HG03139 (cell line): Measurements from ENCODE around the gene PPIP5K2.
"Not testable (repeated sequence)": the region's sequence is repeated elsewhere in the genome, so short reads cannot be mapped to it uniquely, and the experiment has no call there.

Source experiments
- ATAC-seq: cut with Tn5 transposase; IDR thresholded peaks from one replicate; pipeline ENCODE4 v1.9.1; 2021; ENCODE audit not compliant: unreplicated experiment

PPIP5K2 gene

DNA sequence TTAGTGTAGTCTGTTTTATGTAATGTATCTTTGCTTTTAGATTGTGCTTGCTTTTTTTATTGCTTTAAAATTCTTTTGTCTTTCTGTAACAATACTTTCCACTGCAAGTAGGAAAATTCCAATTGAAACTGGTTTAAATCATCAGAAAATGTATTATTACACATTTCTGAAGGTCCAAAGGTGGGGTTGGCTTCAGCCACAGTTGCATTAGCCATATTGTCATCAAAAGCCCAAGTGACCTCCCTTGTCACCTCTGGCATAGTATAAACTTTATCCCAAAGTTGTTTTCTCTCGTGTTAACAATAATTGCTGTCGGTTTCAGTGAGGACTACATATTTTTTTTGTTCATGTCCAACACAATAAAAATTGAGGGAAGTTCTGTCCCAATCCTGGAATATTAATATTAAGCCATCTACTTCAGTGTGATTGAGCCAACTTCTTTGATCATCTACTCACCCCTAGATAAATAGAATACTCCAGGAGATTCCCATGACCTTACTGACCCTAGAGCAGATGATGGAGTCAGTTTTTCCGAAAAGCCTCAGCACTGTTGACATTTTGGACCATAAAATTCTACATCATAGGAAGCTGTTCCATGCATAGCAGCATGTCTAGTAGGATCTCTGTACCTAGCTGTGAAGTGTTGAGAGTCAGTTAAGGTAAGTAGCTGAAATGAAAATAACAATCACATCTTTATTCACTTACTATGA lies 86.0 kb downstream of the PPIP5K2 start:
- no peak for ATAC-seq

- no peak for ATAC-seq
These were observed 86.9 kb downstream of the PPIP5K2 start for GRCh38 chr5:103207011-103207410.

- no peak for ATAC-seq
These were observed 87.6 kb downstream of the PPIP5K2 start for GRCh38 chr5:103207653-103208052.

- no peak for ATAC-seq
These were observed 88.4 kb downstream of the PPIP5K2 start for GRCh38 chr5:103208460-103208859.

- ATAC-seq: no peak
These were observed 89.0 kb downstream of the PPIP5K2 start for GRCh38 chr5:103209065-103209464.

GRCh38 chr5:103210952-103211351 lies 90.9 kb downstream of the PPIP5K2 start:
- no peak for ATAC-seq

GRCh38 chr5:103211576-103212561 lies 91.8 kb downstream of the PPIP5K2 start:
- ATAC-seq: peak; percentile 70

GRCh38 chr5:103216137-103216536 lies 96.0 kb downstream of the PPIP5K2 start:
- ATAC-seq: no peak

GRCh38 chr5:103216697-103217096 lies 96.6 kb downstream of the PPIP5K2 start:
- no peak for ATAC-seq

GRCh38 chr5:103217101-103217500 lies 97.0 kb downstream of the PPIP5K2 start:
- ATAC-seq: no peak

DNA sequence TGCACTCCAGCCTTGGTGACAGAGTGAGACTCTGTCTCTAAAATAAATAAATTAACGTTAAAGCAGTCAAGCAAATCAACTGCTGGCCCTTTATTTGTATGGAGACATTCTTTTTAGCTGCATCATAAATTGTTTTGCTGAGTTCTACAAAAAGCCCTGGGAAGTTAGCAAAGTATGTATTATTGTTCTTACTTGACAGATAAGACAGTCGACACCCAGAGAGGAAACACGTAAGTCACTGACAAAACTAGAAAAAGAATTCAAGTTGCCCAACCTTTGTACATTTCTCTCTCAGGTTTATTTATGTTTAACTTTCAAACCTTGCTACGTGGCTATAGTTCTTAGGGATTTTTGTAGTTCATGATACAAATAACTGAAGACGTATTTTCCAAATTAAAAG lies 98.1 kb downstream of the PPIP5K2 start:
- ATAC-seq: no peak

- not testable (repeated sequence) for ATAC-seq
These were observed 99.0 kb downstream of the PPIP5K2 start for GRCh38 chr5:103219074-103219473.

GRCh38 chr5:103223031-103223955 lies 103.2 kb downstream of the PPIP5K2 start:
- ATAC-seq: no peak

- no peak for ATAC-seq
These were observed 104.2 kb downstream of the PPIP5K2 start for GRCh38 chr5:103224118-103224893.

DNA sequence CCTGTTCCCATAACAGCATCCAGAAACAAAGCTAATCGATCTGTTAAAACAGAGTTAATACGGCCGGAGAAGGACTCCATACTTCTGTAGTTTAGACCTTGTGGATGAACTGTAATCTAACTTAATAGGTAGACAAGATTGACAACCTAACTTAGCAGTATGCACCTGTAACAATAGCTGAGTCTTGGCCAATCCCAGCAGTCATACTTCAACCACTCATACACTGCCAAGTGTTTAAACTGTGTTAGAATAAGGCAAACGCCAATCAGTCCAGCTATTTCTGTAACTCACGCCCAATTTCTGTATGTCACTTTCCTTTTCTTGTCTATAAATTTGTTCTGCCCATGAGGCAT lies 104.8 kb downstream of the PPIP5K2 start:
- no peak for ATAC-seq

DNA sequence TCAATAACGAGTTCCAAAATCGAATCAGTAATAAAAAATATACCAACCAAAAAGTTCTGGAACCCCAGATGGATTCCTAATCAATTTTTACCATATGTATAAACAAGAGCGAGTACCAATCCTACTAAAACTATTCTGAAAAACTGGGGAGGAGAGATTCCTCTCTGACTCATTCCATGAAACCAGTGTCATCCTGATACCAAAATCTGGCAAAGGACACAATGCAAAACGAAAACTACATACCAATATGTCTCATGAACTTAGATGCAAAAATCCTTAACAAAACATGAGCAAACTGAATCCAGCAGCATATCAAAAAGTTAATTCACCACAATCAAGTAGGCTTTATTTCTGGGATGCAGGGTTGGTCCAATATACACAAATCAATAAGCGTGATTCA lies 108.0 kb downstream of the PPIP5K2 start:
- no peak for ATAC-seq

DNA sequence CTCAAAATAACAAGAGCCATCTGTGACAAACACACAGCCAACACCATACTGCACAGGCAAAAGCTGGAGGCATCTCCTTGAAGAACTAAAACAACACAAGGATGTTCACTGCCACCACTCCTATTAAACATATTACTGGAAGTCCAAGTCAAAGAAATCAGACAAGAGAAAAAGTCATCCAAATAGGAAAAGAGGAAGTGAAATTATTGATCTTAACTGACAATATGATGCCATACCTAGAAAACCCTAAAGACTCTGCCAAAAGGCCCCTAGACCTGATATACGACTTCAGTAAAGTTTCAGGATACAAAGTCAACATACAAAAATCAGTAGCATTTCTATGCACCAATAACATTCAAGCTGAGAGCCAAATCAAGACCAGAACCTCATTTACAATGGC lies 108.5 kb downstream of the PPIP5K2 start:
- no peak for ATAC-seq

DNA sequence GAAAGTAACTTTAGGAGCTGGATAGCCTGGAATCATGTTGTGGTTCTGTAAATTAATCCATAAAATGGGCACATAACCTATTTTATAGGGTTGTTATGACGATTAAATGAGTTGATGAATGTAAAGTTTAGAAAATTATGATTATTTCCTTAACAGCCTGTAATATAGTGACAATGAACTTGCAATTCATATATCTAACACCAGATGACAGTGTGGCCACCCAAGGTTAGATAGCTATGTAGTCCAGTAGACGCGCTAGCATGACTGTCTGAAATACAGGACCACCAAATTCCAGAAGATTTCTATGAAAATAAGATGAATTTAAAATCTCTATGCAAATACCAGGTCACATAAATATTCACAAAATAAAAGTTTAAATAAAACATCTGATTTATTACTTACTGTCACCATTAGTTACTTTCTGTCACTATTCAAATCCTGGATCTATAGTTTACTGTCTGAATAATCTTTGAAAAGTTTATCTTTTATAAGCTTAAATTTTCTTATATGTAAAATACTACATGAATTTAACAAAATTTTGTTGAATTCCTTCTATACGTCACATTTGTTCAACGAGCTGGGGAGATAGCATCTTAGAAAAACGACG lies 112.4 kb downstream of the PPIP5K2 start:
- peak; percentile 76 for ATAC-seq

GRCh38 chr5:103234239-103234975 lies 114.3 kb downstream of the PPIP5K2 start:
- no peak for ATAC-seq
